Measurements from ENCODE around the gene USP47. TPM values are rescaled to one million over a fixed set of nuclear protein-coding genes. Genes with fewer than 3 reads are reported as not detected.
A peak's percentile ranks its signal among the peaks of the same experiment; 100 is the strongest.

The USP47 gene
- total and polyA plus RNA-seq, 9 of the 15 experiments (the other 6 are each of a cell fraction or from before 2014, with no cell fraction given): 13.1 to 63.6 (median 34.7) TPM

- DNase-seq (ENCODE audit: extremely low read depth in 1 of 4, low spot score in 3 of 4) (no peak), ATAC-seq (no peak), FAIRE-seq (no peak)
- POLR2A ChIA-PET: no interaction called here
- Histone ChIP-seq H4K20me1 (replicated peaks; ENCODE audit: control insufficient read depth, insufficient read depth, low read length) (no peaks in the 10 kb centered on the region), H3K9ac (ENCODE audit: insufficient read depth in 1 of 2, low read depth in 2 of 2, low read length in 2 of 2) (no peak overlapping the region), H3K4me3 (no peak overlapping the region), H3K4me1 (replicated peaks in 1 of 2; ENCODE audit: control insufficient read depth in 2 of 2, insufficient read depth in 2 of 2, low read length in 2 of 2) (no peaks in the 10 kb centered on the region; a peak in 1 of 5 replicates), H3K9me1 (ENCODE audit: control insufficient read depth, insufficient read depth, low read length) (no peaks in the 10 kb centered on the region), H3K4me2 (ENCODE audit: insufficient read depth, low read length) (no peak overlapping the region), H3K27ac (ENCODE audit: extremely low read depth, low read depth, low read length) (no peak overlapping the region), H3K79me2 (ENCODE audit: control insufficient read depth, insufficient read depth, low read length) (no peaks in the 10 kb centered on the region), H3K27me3 (ENCODE audit: control insufficient read depth in 2 of 2, insufficient read depth in 2 of 2, low read length in 2 of 2) (no peaks in the 10 kb centered on the region), H2AFZ (ENCODE audit: low read depth, low read length) (0 out of 2 replicates have a peak overlapping the region, but pooled peaks have one; percentile 4), H3K9me3 (replicated peaks; ENCODE audit: control insufficient read depth, insufficient read depth, low read depth, low read length) (no peaks in the 10 kb centered on the region), H3K36me3 (ENCODE audit: control insufficient read depth, insufficient read depth, low read length) (no peaks in the 10 kb centered on the region)
- no TSS peak for BruUV-seq (replicated peaks)
- intact Hi-C loops (cut with micrococcal nuclease): no loop called here
- in situ Hi-C loops (cut with MboI): no loop called here
- CTCF ChIA-PET (ENCODE audit: low intra/inter-chr PET ratio): no interaction called here
- peak; percentile 75 for TF ChIP-seq CEBPB (tag; IDR thresholded peaks at IDR 0.05)
- no peak for TF ChIP-seq SUPT5H (IDR thresholded peaks at IDR 0.05)
- TF ChIP-seq ZNF12 (CRISPR knock-in tag; IDR thresholded peaks at IDR 0.05): no peak
- no peak for TF ChIP-seq NFE2 (IDR thresholded peaks at IDR 0.05; ENCODE audit: low read depth)
- TF ChIP-seq ZNF41 (CRISPR knock-in tag; conservative IDR thresholded peaks at IDR 0.05): no peak
- TF ChIP-seq CEBPG (CRISPR knock-in tag; IDR thresholded peaks at IDR 0.05): no peak
- TF ChIP-seq CEBPG (tag; conservative IDR thresholded peaks at IDR 0.05 in 1 of 2, IDR thresholded peaks at IDR 0.05 in 1 of 2): peak; percentile 52 to 63
- TF ChIP-seq NR4A1 (CRISPR knock-in tag; IDR thresholded peaks at IDR 0.05): no peak
- no peak for TF ChIP-seq NR4A1 (tag; IDR thresholded peaks at IDR 0.05)
- no peak for TF ChIP-seq ZNF766 (CRISPR knock-in tag; conservative IDR thresholded peaks at IDR 0.05)
- no peak for TF ChIP-seq ZNF124 (CRISPR knock-in tag; IDR thresholded peaks at IDR 0.05)
- WGBS (ENCODE audit: insufficient coverage, low coverage, missing lambda C conversion rate): 38% methylated on average over 2 of the region's 2 CpGs
Observed at GRCh38 chr11:11836676-11837231, 5.0 kb upstream of the USP47 start.
